ENCODE data around the gene IPO11. TPM values are rescaled to one million over a fixed set of nuclear protein-coding genes. Genes with fewer than 3 reads are reported as not detected.

Gene IPO11
- total RNA-seq, 3 donors from 2014 or later = 31.5 to 34.7 (median 33.1) TPM

GRCh38 chr5:62418462-62419076 is 6.0 kb downstream of the IPO11 start:
- Histone ChIP-seq H3K36me3 (no peaks in the 10 kb centered on the region), H3K9me3 (no peaks in the 10 kb centered on the region), H3K4me3 (no peak overlapping the region), H3K27me3 (no peaks in the 10 kb centered on the region), H3K4me1 (peaks cover 0 to 7% of the 10 kb centered on the region in 2 donors), H3K27ac (no peak overlapping the region)
- TF ChIP-seq CTCF (IDR thresholded peaks at IDR 0.05) = no peak
- TF ChIP-seq POLR2AphosphoS5 (IDR thresholded peaks at IDR 0.05) = no peak
- no peak for DNase-seq (ENCODE audit: low spot score in 2 of 2)
- intact Hi-C loops (cut with DNase I; ENCODE audit: low total_unique reads) = no loop called here

- no peak for DNase-seq (ENCODE audit: low spot score in 2 of 2)
- intact Hi-C loops (cut with DNase I; ENCODE audit: low total_unique reads) = no loop called here
- Histone ChIP-seq H3K36me3 (no peaks in the 10 kb centered on the region), H3K27ac (no peak overlapping the region), H3K4me3 (no peak overlapping the region), H3K9me3 (no peaks in the 10 kb centered on the region), H3K4me1 (no peaks in the 10 kb centered on the region), H3K27me3 (no peaks in the 10 kb centered on the region)
- TF ChIP-seq POLR2A (IDR thresholded peaks at IDR 0.05) = no peak
- TF ChIP-seq CTCF (IDR thresholded peaks at IDR 0.05) = no peak
- TF ChIP-seq POLR2AphosphoS5 (IDR thresholded peaks at IDR 0.05) = no peak
These were observed 7.0 kb downstream of the IPO11 start for GRCh38 chr5:62419609-62420008.

- H3K27me3 ChIP-seq = no peaks in the 10 kb centered on the region
- H3K4me1 ChIP-seq = no peaks in the 10 kb centered on the region
- TF ChIP-seq POLR2A (IDR thresholded peaks at IDR 0.05) (no peak), POLR2AphosphoS5 (IDR thresholded peaks at IDR 0.05) (no peak), CTCF (IDR thresholded peaks at IDR 0.05) (no peak)
- no peaks in the 10 kb centered on the region for H3K36me3 ChIP-seq
- DNase-seq (ENCODE audit: low spot score in 2 of 2) = no peak
- H3K9me3 ChIP-seq = no peaks in the 10 kb centered on the region
- H3K27ac ChIP-seq = no peak overlapping the region
- no peak overlapping the region for H3K4me3 ChIP-seq
- intact Hi-C loops (cut with DNase I; ENCODE audit: low total_unique reads) = no loop called here
These were observed 8.9 kb downstream of the IPO11 start for GRCh38 chr5:62421414-62421813.

GRCh38 chr5:62424763-62425162 is 12.2 kb downstream of the IPO11 start:
- no peaks in the 10 kb centered on the region for H3K9me3 ChIP-seq
- H3K36me3 ChIP-seq = no peaks in the 10 kb centered on the region
- H3K4me1 ChIP-seq = no peaks in the 10 kb centered on the region
- H3K4me3 ChIP-seq = no peak overlapping the region
- H3K27ac ChIP-seq = no peak overlapping the region
- no peak for DNase-seq (ENCODE audit: low spot score in 2 of 2)
- H3K27me3 ChIP-seq = no peaks in the 10 kb centered on the region
- intact Hi-C loops (cut with DNase I; ENCODE audit: low total_unique reads) = no loop called here
- TF ChIP-seq POLR2AphosphoS5 (IDR thresholded peaks at IDR 0.05) = no peak
- TF ChIP-seq POLR2A (IDR thresholded peaks at IDR 0.05) = no peak
- TF ChIP-seq CTCF (IDR thresholded peaks at IDR 0.05) = no peak

DNA sequence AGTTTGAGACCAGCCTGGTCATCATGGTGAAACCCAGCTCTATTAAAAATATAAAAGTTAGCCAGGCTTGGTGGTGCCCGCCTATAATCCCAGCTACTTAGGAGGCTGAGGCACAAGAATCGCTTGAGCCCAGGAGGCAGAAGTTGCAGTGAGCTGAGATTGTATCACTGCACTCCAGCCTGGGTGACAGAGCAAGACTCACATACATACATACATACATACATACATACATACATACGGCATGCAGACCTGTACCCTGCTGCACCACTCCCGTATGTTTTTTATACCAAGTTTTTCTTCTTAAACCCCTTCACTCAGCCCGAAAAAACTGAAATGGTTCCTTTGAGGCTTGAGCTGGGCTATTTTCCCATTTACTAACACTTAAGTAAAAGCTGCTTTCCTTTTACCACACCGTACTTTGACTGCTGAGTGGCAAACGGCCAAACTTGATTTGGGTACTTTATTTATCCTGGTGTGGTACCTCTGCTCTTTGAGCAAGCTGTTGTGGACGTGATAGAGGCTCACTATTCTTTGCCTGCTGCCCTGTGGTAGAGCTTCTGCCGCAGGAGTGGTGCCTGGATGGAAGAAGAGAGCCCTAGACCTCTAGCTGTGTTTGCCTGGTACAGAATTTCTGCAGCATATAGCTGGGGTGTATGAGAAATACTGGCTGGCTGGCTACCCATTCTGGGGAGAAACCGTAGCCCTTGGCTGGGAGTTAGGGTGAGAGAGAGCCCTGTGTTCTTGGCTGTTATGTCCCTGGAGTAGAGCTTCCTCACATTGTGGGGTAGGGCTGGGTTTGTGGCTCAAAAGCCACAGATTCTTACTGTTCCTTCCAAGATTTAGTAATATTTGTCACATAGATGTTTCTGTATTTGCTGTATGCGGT is 19.4 kb downstream of the IPO11 start:
- no peak overlapping the region for H3K4me3 ChIP-seq
- no peak for DNase-seq (ENCODE audit: low spot score in 2 of 2)
- peaks cover 0 to 4% of the 10 kb centered on the region in 2 donors for H3K4me1 ChIP-seq
- no peak for TF ChIP-seq POLR2A (IDR thresholded peaks at IDR 0.05)
- no peak for TF ChIP-seq POLR2AphosphoS5 (IDR thresholded peaks at IDR 0.05)
- no peak for TF ChIP-seq CTCF (IDR thresholded peaks at IDR 0.05)
- H3K27me3 ChIP-seq = no peaks in the 10 kb centered on the region
- H3K9me3 ChIP-seq = no peaks in the 10 kb centered on the region
- H3K36me3 ChIP-seq = no peaks in the 10 kb centered on the region
- H3K27ac ChIP-seq = peak overlapping the region; percentile 40 to 68
- intact Hi-C loops (cut with DNase I; ENCODE audit: low total_unique reads) = no loop called here
